Ammon's horn (tissue), 1 donor: ENCODE measurements around the gene ASCC3.
"Not testable (repeated sequence)": the region's sequence is repeated elsewhere in the genome, so short reads cannot be mapped to it uniquely, and the experiment has no call there.

Experiments used
- DNase-seq: peaks from one replicate; pipeline ENCODE4 v3.0.0-alpha.2; 2016; ENCODE audit warnings: low spot score

The ASCC3 gene

GRCh38 chr6:100803264-100804045, 77.7 kb downstream of the ASCC3 start:
- no peak for DNase-seq

GRCh38 chr6:100801036-100801435, 80.1 kb downstream of the ASCC3 start:
- no peak for DNase-seq

- no peak for DNase-seq
These were observed 84.9 kb downstream of the ASCC3 start for GRCh38 chr6:100796049-100796823.

- no peak for DNase-seq
These were observed 91.0 kb downstream of the ASCC3 start for GRCh38 chr6:100790084-100790483.

GRCh38 chr6:100785982-100786381, 95.1 kb downstream of the ASCC3 start:
- no peak for DNase-seq

GRCh38 chr6:100780648-100781047, 100.5 kb downstream of the ASCC3 start:
- no peak for DNase-seq

- no peak for DNase-seq
These were observed 105.5 kb downstream of the ASCC3 start for GRCh38 chr6:100775667-100776066.

GRCh38 chr6:100774681-100775080, 106.4 kb downstream of the ASCC3 start:
- no peak for DNase-seq

- no peak for DNase-seq
These were observed 112.2 kb downstream of the ASCC3 start for GRCh38 chr6:100768816-100769351.

- DNase-seq: no peak
These were observed 117.4 kb downstream of the ASCC3 start for GRCh38 chr6:100763617-100764241.

GRCh38 chr6:100761841-100762240, 119.3 kb downstream of the ASCC3 start:
- no peak for DNase-seq

GRCh38 chr6:100758386-100758785, 122.7 kb downstream of the ASCC3 start:
- DNase-seq: not testable (repeated sequence)

- DNase-seq: no peak
These were observed 127.7 kb downstream of the ASCC3 start for GRCh38 chr6:100753421-100753820.

- DNase-seq: no peak
These were observed 129.5 kb downstream of the ASCC3 start for GRCh38 chr6:100751590-100751989.

GRCh38 chr6:100745419-100746041, 135.6 kb downstream of the ASCC3 start:
- DNase-seq: no peak

GRCh38 chr6:100740439-100740838, 140.7 kb downstream of the ASCC3 start:
- no peak for DNase-seq

GRCh38 chr6:100737720-100738119, 143.4 kb downstream of the ASCC3 start:
- not testable (repeated sequence) for DNase-seq

- no peak for DNase-seq
These were observed 149.7 kb downstream of the ASCC3 start for GRCh38 chr6:100731411-100731810.

- no peak for DNase-seq
These were observed 150.8 kb downstream of the ASCC3 start for GRCh38 chr6:100730001-100730980.

- DNase-seq: no peak
These were observed 154.5 kb downstream of the ASCC3 start for GRCh38 chr6:100726666-100727065.

- no peak for DNase-seq
These were observed 156.4 kb downstream of the ASCC3 start for GRCh38 chr6:100724696-100725095.
